MM.1S (cell line): ENCODE results near the gene GATA5.

Experiments used
- DNase-seq: peaks from one replicate; pipeline ENCODE4 v3.0.0-alpha.2; 2015
- H2AFZ ChIP-seq: fragments of 300-600 bp; sonication (generic); 2 replicates; pipeline ENCODE4 v1.6.0; 2016; ENCODE audit warnings: antibody characterized with exemption, low read length
- H3F3A ChIP-seq: fragments of 300-600 bp; sonication (generic); 2 replicates; pipeline ENCODE4 v1.6.1; 2016; ENCODE audit warnings: mild to moderate bottlenecking, antibody characterized with exemption, low read length, moderate library complexity, mixed read lengths; ENCODE audit not compliant: insufficient read depth
- H3K27ac ChIP-seq: fragments of 300-600 bp; sonication (generic); 2 replicates; pipeline ENCODE4 v1.5.1; 2016; ENCODE audit warnings: mild to moderate bottlenecking, low read length
- H3K27me3 ChIP-seq: fragments of 300-600 bp; sonication (generic); replicated peaks from 2 replicates; pipeline ENCODE4 v1.6.0; 2016; ENCODE audit warnings: low read length; ENCODE audit not compliant: insufficient read depth
- H3K36me3 ChIP-seq: fragments of 300-600 bp; sonication (generic); replicated peaks from 2 replicates; pipeline ENCODE4 v1.6.1; 2016; ENCODE audit warnings: mild to moderate bottlenecking, low read length, mixed read lengths; ENCODE audit not compliant: insufficient read depth
- H3K4me1 ChIP-seq: fragments of 300-600 bp; sonication (generic); 2 replicates; pipeline ENCODE4 v1.6.1; 2016; ENCODE audit warnings: low read length, mixed read lengths
- H3K4me2 ChIP-seq: fragments of 300-600 bp; sonication (generic); 2 replicates; pipeline ENCODE4 v1.6.0; 2016; ENCODE audit warnings: low read depth, low read length
- H3K4me3 ChIP-seq: fragments of 300-600 bp; sonication (generic); 2 replicates; pipeline ENCODE4 v1.5.1; 2016; ENCODE audit warnings: low read length, mixed read lengths
- H3K79me2 ChIP-seq: fragments of 300-600 bp; sonication (generic); 2 replicates; pipeline ENCODE4 v1.6.1; 2016; ENCODE audit warnings: mixed run types, low read length, mixed read lengths
- H3K9ac ChIP-seq: fragments of 300-600 bp; sonication (generic); 2 replicates; pipeline ENCODE4 v1.6.1; 2016; ENCODE audit warnings: low read length, mixed read lengths
- H3K9me2 ChIP-seq: fragments of 300-600 bp; sonication (generic); replicated peaks from 2 replicates; pipeline ENCODE4 v1.6.1; 2016; ENCODE audit warnings: mild to moderate bottlenecking, low read length, mixed read lengths; ENCODE audit not compliant: insufficient read depth
- H3K9me3 ChIP-seq: fragments of 300-600 bp; sonication (generic); replicated peaks from 2 replicates; pipeline ENCODE4 v1.6.1; 2016; ENCODE audit warnings: mild to moderate bottlenecking, low read length, mixed read lengths; ENCODE audit not compliant: insufficient read depth
- H4K20me1 ChIP-seq: fragments of 300-600 bp; sonication (generic); 2 replicates; pipeline ENCODE4 v1.6.1; 2016; ENCODE audit warnings: mild to moderate bottlenecking, low read length, moderate library complexity, mixed read lengths; ENCODE audit not compliant: insufficient read depth
- CTCF ChIP-seq: fragments of 300-600 bp; sonication (generic); IDR thresholded peaks from 2 replicates; pipeline ENCODE4 v1.5.1; 2016; ENCODE audit warnings: antibody characterized with exemption, low read length, mixed read lengths
- EZH2 ChIP-seq: fragments of 300-600 bp; sonication (generic); optimal IDR thresholded peaks from 2 replicates; pipeline ENCODE3; 2017; ENCODE audit warnings: low read depth, mild to moderate bottlenecking, antibody characterized with exemption, low read length, mixed read lengths
- EZH2phosphoT487 ChIP-seq: fragments of 300-600 bp; sonication (generic); IDR thresholded peaks from 2 replicates; pipeline ENCODE4 v1.6.1; 2018; ENCODE audit warnings: antibody characterized with exemption, low read length

GATA5 gene

DNA sequence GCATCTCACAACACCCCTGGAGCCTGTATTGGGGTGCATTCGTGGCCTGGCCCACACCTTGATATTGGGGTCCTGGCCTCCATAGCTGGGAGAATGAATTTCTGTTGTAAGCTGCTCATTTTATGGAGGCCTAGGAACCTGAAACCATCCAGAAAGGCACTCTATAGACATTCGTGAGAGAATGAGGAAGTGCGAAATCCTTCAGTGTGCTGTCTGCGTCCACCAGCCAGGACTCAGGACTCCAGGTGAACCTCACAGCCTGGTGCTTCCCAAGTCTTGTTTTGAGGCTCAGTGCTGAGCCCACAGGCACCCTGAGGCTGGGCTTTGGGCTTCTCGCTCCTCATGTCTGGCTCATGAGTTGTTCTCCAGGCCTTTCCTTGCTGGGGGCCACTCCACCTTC, 36.6 kb downstream of the GATA5 start:
- Histone ChIP-seq H3K27ac (peak overlapping the region; percentile 15; the same call in 1 of the 2 replicates), H3K36me3 (no peaks in the 10 kb centered on the region), H2AFZ (no peak overlapping the region), H4K20me1 (no peaks in the 10 kb centered on the region), H3K4me1 (no peaks in the 10 kb centered on the region), H3K9me3 (no peaks in the 10 kb centered on the region), H3K9ac (no peak overlapping the region), H3K9me2 (no peaks in the 10 kb centered on the region), H3K27me3 (peaks cover 100% of the 10 kb centered on the region), H3K4me2 (no peak overlapping the region), H3K79me2 (no peaks in the 10 kb centered on the region), H3K4me3 (no peak overlapping the region), H3F3A (no peaks in the 10 kb centered on the region)
- TF ChIP-seq EZH2 = no peak
- TF ChIP-seq CTCF = no peak
- DNase-seq = no peak

DNA sequence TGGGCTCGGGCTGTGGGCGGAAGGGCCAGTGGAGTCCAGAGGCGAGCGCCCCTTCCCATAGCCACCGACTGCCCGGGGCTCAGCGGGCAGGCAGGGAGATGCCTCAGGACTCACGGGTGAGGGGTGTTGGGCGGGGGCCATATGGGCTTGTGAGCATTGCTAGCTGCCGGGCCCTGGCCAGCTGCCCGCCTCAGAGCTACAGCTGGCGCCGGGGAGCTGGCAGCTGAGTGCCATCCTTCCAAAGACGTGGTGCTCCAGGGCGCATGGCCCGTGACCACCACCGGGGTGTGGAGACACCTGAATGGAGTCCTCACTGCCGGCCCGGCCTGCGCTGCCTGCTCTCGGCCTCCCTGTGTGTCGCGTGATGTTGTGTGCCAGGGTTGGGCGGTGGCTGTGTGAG, 37.9 kb downstream of the GATA5 start:
- Histone ChIP-seq H3K79me2 (no peaks in the 10 kb centered on the region), H3K9me3 (no peaks in the 10 kb centered on the region), H3K9ac (no peak overlapping the region), H3K4me1 (no peaks in the 10 kb centered on the region), H3K36me3 (no peaks in the 10 kb centered on the region), H3K27ac (no peak overlapping the region), H4K20me1 (no peaks in the 10 kb centered on the region), H2AFZ (no peak overlapping the region), H3K9me2 (no peaks in the 10 kb centered on the region), H3K27me3 (peaks cover 100% of the 10 kb centered on the region), H3K4me3 (no peak overlapping the region), H3F3A (no peaks in the 10 kb centered on the region), H3K4me2 (no peak overlapping the region)
- TF ChIP-seq CTCF (no peak), EZH2phosphoT487 (no peak), EZH2 (no peak)
- no peak for DNase-seq

DNA sequence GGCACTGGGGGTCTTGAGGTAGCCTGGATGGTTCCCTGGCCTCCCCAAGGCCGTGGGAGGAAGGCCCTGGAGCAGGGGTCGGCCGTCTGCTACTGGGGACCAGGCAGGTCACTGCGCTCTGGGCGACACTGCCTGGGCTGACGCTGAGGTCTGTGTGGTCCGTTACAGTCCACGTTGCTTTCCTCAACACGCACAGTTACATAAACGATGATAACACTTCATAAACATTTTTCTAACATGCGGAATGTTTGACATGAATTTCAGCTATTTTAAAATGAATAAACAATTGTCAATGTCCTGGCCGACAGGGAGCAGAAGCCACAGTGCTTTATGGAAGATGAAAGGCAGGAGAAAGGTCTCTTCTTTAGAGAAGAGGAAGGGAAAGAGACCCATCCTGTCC, 38.3 kb downstream of the GATA5 start:
- H3F3A ChIP-seq = no peaks in the 10 kb centered on the region
- no peaks in the 10 kb centered on the region for H3K9me3 ChIP-seq
- no peaks in the 10 kb centered on the region for H3K4me1 ChIP-seq
- TF ChIP-seq EZH2 (no peak), EZH2phosphoT487 (no peak), CTCF (no peak)
- H3K27me3 ChIP-seq = peaks cover 100% of the 10 kb centered on the region
- no peak for DNase-seq
- no peaks in the 10 kb centered on the region for H4K20me1 ChIP-seq
- H2AFZ ChIP-seq = no peak overlapping the region
- no peaks in the 10 kb centered on the region for H3K79me2 ChIP-seq
- H3K9me2 ChIP-seq = no peaks in the 10 kb centered on the region
- H3K36me3 ChIP-seq = no peaks in the 10 kb centered on the region
- no peak overlapping the region for H3K27ac ChIP-seq
- no peak overlapping the region for H3K4me2 ChIP-seq
- no peak overlapping the region for H3K9ac ChIP-seq
- no peak overlapping the region for H3K4me3 ChIP-seq
